Measurements from ENCODE around the gene TBC1D10A.

GRCh38 chr22:30370641-30371230, 44.0 kb upstream of the TBC1D10A start:
- TF ChIP-seq ZNF121 (CRISPR knock-in tag; IDR thresholded peaks at IDR 0.05): no peak
- TF ChIP-seq CTCF (IDR thresholded peaks at IDR 0.05): no peak
- TF ChIP-seq ATF2 (CRISPR knock-in tag; IDR thresholded peaks at IDR 0.05; ENCODE audit: borderline replicate concordance, low read depth): no peak
- no peak for TF ChIP-seq SP1 (CRISPR knock-in tag; conservative IDR thresholded peaks at IDR 0.05)
- TF ChIP-seq USF2 (CRISPR knock-in tag; IDR thresholded peaks at IDR 0.05): no peak
- no peak for TF ChIP-seq HMGXB4 (CRISPR knock-in tag; IDR thresholded peaks at IDR 0.05)
- TF ChIP-seq NFYB (CRISPR knock-in tag; conservative IDR thresholded peaks at IDR 0.05; ENCODE audit: low read depth): no peak
- TF ChIP-seq ATF6 (CRISPR knock-in tag; IDR thresholded peaks at IDR 0.05): no peak
- no peak for TF ChIP-seq ZNF396 (CRISPR knock-in tag; IDR thresholded peaks at IDR 0.05; ENCODE audit: borderline replicate concordance)
- TF ChIP-seq FOXP4 (CRISPR knock-in tag; IDR thresholded peaks at IDR 0.05): no peak
- no peak for TF ChIP-seq TCF7 (CRISPR knock-in tag; IDR thresholded peaks at IDR 0.05; ENCODE audit: low read depth)
- no peak for TF ChIP-seq AFF4 (CRISPR knock-in tag; IDR thresholded peaks at IDR 0.05; ENCODE audit: borderline replicate concordance)
- TF ChIP-seq ATF1 (CRISPR knock-in tag; IDR thresholded peaks at IDR 0.05): no peak
